ENCODE measurements around the gene NANOS1. TPM values are rescaled to one million over a fixed set of nuclear protein-coding genes. Genes with fewer than 3 reads are reported as not detected.

The NANOS1 gene
- total RNA-seq, 6 experiments from 2014 or later, result 0.05 to 0.33 (median 0.12) TPM

- no peak overlapping the region for H3K4me3 Mint-ChIP-seq
- DNase-seq, result no peak
- peaks cover 47% of the 10 kb centered on the region for H3K36me3 Mint-ChIP-seq (ENCODE audit: low read depth)
- no peak for TF ChIP-seq CTCF (IDR thresholded peaks at IDR 0.05)
- H3K27me3 Mint-ChIP-seq (ENCODE audit: insufficient read depth), result no peaks in the 10 kb centered on the region; the same call in 1 of the 2 replicates
- H3K4me1 Mint-ChIP-seq (ENCODE audit: low read depth), result peaks cover 28% of the 10 kb centered on the region
- no peaks in the 10 kb centered on the region for H3K9me3 Mint-ChIP-seq
- peak overlapping the region; percentile 62; the same call in 1 of the 2 replicates for H3K27ac Mint-ChIP-seq
Observed at GRCh38 chr10:119073584-119073983, 44.1 kb downstream of the NANOS1 start.

GRCh38 chr10:119078422-119079179, 49.1 kb downstream of the NANOS1 start:
- H3K36me3 Mint-ChIP-seq (ENCODE audit: low read depth), result peaks cover 34% of the 10 kb centered on the region
- no peak for TF ChIP-seq CTCF (IDR thresholded peaks at IDR 0.05)
- H3K27ac Mint-ChIP-seq, result peak overlapping the region; percentile 99; the same call in 1 of the 2 replicates
- H3K4me1 Mint-ChIP-seq (ENCODE audit: low read depth), result peaks cover 36% of the 10 kb centered on the region
- H3K4me3 Mint-ChIP-seq, result peak overlapping the region; percentile 96
- peaks cover 3% of the 10 kb centered on the region; the same call in 1 of the 2 replicates for H3K9me3 Mint-ChIP-seq
- H3K27me3 Mint-ChIP-seq (ENCODE audit: insufficient read depth), result peaks cover 3% of the 10 kb centered on the region; the same call in 1 of the 2 replicates
- no peak for DNase-seq

GRCh38 chr10:119079599-119080520, 50.3 kb downstream of the NANOS1 start:
- Mint-ChIP-seq H3K4me1 (ENCODE audit: low read depth) (peaks cover 35% of the 10 kb centered on the region), H3K36me3 (ENCODE audit: low read depth) (peaks cover 34% of the 10 kb centered on the region), H3K27ac (peak overlapping the region; percentile 99), H3K9me3 (peaks cover 3% of the 10 kb centered on the region; the same call in 1 of the 2 replicates), H3K4me3 (peak overlapping the region; percentile 96), H3K27me3 (ENCODE audit: insufficient read depth) (peaks cover 3% of the 10 kb centered on the region; the same call in 1 of the 2 replicates)
- DNase-seq, result peak; percentile 53
- no peak for TF ChIP-seq CTCF (IDR thresholded peaks at IDR 0.05)

GRCh38 chr10:119080521-119081259, 51.2 kb downstream of the NANOS1 start, which contains the start of gene EIF3A:
Gene EIF3A (minus strand): TSS chr10:119080817. CDS start chr10:119080676, 141 bp downstream.
- TF ChIP-seq CTCF (IDR thresholded peaks at IDR 0.05), result no peak; the same call in 1 of the 2 replicates
- DNase-seq, result peak; percentile 80
- Mint-ChIP-seq H3K36me3 (ENCODE audit: low read depth) (peaks cover 34% of the 10 kb centered on the region), H3K9me3 (peaks cover 3% of the 10 kb centered on the region; the same call in 1 of the 2 replicates), H3K27me3 (ENCODE audit: insufficient read depth) (peaks cover 3% of the 10 kb centered on the region), H3K4me1 (ENCODE audit: low read depth) (peaks cover 35% of the 10 kb centered on the region), H3K27ac (peak within 1 kb of the TSS; percentile 99), H3K4me3 (peak within 1 kb of the TSS; percentile 96)

Other genes starting within 250 kb of the NANOS1 start
- 100 to 1,000 TPM; 132 to 149 (median 139) TPM for gene EIF3A, start 51.1 kb downstream of the NANOS1 start, total RNA-seq (2021; fragmentation: NEBNext Ultra II Directional; extraction: Animal tissue kit (Norgen Biotek cat#: 25700))
- 10 to 100 TPM; 43.9 to 53.8 (median 46.8) TPM for gene DENND10, start 74.4 kb downstream of the NANOS1 start, total RNA-seq (2021; fragmentation: NEBNext Ultra II Directional; extraction: Animal tissue kit (Norgen Biotek cat#: 25700))
- 10 to 100 TPM; 10.9 to 18.5 (median 14.2) TPM for gene SFXN4, start 136.0 kb downstream of the NANOS1 start, total RNA-seq (2021; fragmentation: NEBNext Ultra II Directional; extraction: Animal tissue kit (Norgen Biotek cat#: 25700))
- gene PRDX3, start 149.1 kb downstream of the NANOS1 start, total RNA-seq (2021; fragmentation: NEBNext Ultra II Directional; extraction: Animal tissue kit (Norgen Biotek cat#: 25700)), result 100 to 1,000 TPM; 156 to 183 (median 171) TPM
- gene GRK5, start 177.9 kb downstream of the NANOS1 start, total RNA-seq (2021; fragmentation: NEBNext Ultra II Directional; extraction: Animal tissue kit (Norgen Biotek cat#: 25700)), result 10 to 100 TPM in 4 of 6 experiments, 1 to 10 TPM in 2; 9.7 to 16.8 (median 15.9) TPM